Fibroblast of pulmonary artery (primary cell): Measurements from ENCODE around the gene TSC22D3.

ENCODE experiments used
- DNase-seq: peaks from one replicate; pipeline ENCODE4 v3.0.0-alpha.2; 2010; ENCODE audit warnings: low read depth
- H3K4me3 ChIP-seq: replicated peaks from 2 replicates; pipeline ENCODE4 v1.5.1; 2011; ENCODE audit warnings: low read depth, mild to moderate bottlenecking, control low read depth, low read length, moderate library complexity
- TF ChIP-seq, protein P1 (sequence below): IDR thresholded peaks from 2 replicates; pipeline ENCODE4 v1.5.1; 2011; ENCODE audit warnings: mild to moderate bottlenecking, control low read depth, low read length, inconsistent platforms; ENCODE audit errors: missing control alignments

TSC22D3 gene

DNA sequence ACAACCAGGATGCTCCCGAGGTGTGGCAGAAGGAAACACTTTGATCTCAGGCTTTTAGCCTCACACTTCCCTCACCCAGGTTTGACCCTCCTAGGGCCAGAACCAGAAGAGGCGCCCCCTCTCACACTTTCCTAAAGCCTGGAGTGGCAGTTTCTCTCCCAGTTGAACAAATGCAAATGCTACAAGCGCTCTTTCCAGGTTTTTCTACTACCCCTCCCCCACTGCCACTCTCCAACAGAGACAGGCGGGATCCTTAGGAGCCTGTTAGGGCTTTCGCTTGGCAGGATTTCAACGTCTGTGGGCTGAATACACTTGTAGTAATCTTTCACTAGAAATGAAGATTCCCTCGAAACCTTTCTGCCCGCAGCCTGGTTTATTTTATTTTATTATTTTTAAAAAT, 2.4 kb downstream of the TSC22D3 start:
- TF ChIP-seq, protein P1, sequence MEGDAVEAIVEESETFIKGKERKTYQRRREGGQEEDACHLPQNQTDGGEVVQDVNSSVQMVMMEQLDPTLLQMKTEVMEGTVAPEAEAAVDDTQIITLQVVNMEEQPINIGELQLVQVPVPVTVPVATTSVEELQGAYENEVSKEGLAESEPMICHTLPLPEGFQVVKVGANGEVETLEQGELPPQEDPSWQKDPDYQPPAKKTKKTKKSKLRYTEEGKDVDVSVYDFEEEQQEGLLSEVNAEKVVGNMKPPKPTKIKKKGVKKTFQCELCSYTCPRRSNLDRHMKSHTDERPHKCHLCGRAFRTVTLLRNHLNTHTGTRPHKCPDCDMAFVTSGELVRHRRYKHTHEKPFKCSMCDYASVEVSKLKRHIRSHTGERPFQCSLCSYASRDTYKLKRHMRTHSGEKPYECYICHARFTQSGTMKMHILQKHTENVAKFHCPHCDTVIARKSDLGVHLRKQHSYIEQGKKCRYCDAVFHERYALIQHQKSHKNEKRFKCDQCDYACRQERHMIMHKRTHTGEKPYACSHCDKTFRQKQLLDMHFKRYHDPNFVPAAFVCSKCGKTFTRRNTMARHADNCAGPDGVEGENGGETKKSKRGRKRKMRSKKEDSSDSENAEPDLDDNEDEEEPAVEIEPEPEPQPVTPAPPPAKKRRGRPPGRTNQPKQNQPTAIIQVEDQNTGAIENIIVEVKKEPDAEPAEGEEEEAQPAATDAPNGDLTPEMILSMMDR, result no peak
- no peak for DNase-seq
- no peak overlapping the region for H3K4me3 ChIP-seq

DNA sequence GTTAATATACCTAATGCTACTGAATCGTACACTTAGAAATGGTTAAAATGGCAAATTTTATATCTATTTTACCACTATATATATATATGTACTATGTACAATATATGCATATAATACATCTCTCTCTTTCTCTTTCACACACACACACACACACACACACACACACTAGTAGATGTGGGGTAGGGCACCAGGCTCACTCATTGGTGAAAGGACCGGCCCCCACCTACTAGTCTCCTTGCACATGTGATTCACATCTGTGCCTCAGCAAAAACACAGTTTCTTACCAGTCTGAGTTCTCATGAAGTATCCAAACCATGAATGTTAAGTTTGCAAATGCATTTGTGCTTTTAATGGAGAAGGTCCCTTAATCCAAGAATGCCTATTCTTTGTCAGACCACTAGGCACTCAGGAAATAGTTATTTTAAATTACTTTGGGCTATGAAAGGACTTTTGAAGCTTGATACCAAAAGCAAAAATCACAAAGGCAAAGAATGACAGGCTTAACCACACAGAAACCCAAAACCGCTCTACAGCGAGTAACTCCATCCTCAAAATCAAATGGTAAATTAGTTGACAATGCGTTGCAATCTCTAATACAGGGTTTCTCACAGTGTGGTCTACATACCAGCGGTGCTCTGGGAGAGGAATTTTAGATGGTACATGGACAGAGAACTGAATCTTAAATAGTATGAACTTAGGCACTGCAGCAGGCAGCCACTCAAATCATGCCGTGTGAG, 5.8 kb downstream of the TSC22D3 start:
- no peak overlapping the region for H3K4me3 ChIP-seq
- TF ChIP-seq, protein P1, result no peak
- no peak for DNase-seq

DNA sequence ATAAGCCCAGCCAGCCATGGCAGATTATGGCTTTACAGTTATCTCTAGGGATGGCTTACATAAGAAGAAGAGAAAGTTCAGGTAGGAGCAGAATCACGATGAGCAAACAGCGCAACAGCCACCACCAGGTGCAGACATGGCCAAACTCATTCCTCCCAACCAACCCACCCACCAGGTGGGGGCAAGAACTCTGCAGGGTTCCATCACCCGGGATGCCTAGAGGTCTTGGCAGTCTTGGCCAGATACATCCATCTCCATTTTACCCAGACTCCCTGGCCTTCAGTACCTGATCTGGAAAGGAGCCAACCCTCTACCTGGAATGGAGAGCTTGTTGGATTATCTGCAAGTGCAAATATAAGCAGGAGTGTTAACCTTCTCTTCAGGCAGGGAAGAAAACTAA, 7.5 kb downstream of the TSC22D3 start:
- H3K4me3 ChIP-seq, result no peak overlapping the region
- no peak for DNase-seq
- TF ChIP-seq, protein P1, result no peak

DNA sequence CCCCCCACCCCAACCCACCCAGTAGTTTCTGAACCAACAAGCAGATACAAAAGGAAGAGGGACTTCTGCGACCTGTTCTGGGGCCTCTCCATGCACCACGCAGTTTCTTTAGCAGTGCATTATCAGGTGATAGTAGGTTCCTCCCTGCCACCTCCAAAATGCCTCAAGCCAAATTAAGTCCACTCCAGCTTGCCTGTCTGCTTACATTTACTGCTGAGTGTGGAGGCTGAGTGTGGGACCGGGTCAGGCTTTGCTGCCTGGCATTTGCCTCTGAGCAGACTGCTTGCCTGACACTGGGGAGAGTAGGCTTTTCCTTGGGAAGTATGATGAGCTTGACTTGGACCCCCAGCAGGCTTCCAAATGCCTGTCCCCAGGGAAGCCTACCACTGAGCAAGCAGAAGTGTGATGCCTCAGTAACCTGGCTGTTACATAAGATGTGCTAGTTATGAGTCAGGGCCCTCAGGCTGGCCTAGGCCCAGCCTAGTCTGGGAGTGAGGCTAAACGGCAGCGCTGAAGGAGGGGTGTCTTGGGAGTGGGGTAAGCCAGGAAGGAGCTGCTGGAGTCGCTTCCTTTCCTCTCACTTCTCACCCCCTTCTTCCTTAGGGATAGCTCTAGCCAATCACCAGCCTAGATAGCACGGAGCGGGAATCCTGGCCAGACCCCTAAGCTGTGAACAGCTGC, 9.0 kb downstream of the TSC22D3 start:
- TF ChIP-seq, protein P1, result no peak
- no peak overlapping the region for H3K4me3 ChIP-seq
- DNase-seq, result peak; percentile 75

DNA sequence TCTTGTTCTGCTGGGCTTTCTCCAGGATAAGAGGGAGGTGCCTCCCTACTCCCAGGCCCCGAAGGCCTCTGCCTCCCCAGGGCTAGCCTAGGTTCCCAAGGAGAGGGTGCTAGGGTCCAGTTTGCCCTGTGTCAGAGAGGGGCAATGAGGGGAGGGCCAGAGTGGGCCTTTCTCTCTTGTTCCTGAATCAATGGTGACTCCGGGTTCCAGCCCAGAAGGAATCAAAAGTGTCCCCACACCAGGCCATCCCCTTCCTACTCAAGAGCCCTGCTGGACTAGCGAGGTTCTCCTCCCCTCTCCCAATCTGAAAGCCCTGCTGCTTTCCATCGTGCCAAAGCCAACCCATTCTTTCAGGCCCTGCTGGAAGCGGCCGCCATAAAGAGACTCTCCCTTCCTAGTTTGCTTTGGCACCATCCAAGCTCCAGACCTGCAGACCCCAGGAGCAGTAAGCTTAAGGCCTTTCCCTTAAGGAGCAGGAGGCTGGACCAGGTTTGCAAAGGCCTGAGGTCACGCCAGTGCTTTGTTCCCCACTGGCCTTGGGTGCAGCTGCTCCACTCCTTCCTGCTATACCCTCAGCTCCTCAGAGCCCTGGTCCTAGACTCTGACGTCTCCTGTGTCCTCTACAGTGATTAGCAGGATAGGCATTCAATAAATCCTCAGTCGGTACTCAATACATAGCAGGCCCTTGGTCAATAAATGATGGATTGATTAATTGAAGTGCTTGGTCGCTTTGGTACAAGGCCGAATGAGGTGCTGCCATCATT, 10.6 kb downstream of the TSC22D3 start:
- no peak for DNase-seq
- no peak overlapping the region for H3K4me3 ChIP-seq
- TF ChIP-seq, protein P1, result no peak

DNA sequence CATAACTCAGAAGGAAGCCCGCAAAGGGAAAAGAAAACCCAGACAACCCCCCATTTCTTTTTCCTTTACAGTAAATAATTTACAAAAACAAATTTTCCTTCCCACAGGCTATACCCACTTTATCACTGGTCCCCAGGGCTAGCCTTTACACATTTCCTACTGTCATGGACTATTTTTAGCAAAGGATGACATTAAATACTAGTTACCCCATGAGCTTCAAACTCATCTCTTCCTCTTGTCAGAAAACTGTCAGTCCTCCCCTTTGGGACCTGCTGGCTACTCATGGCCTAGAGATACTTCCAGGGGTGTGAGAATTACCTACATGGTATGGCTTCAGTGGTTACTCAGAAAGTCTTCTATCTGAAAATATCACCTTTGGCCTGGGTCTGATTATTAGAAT, 11.9 kb downstream of the TSC22D3 start:
- TF ChIP-seq, protein P1, result no peak

More for the DNA sequence above, 11.9 kb downstream of the TSC22D3 start:
- no peak for DNase-seq
- H3K4me3 ChIP-seq, result no peak overlapping the region
